Left hindlimb (tissue), 1 donor: ENCODE data around the gene PDE9A.
A peak's percentile ranks its signal among the peaks of the same experiment; 100 is the strongest.
"Not testable (repeated sequence)": the region's sequence is repeated elsewhere in the genome, so short reads cannot be mapped to it uniquely, and the experiment has no call there.

ENCODE experiments used
- DNase-seq: peaks from one replicate; pipeline ENCODE4 v3.0.0-alpha.2; 2018

PDE9A gene

DNA sequence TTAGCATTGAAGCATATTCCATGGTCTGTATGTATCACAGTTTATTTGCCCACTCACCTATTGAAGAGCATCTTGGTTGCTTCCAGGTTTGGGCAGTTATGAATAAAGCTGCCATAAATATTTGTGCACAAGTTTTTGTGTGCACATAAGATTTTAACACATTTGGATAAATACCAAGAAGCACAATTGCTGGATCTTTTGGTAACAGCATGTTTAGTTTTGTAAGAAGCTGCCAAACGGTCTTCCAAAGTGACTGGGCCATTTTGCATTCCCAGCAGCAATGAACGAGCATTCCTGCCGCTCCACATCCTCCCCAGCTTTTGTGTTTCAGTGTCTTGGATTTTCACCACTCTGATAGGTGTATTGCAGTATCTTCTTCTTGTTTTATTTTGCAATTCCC is 62.7 kb downstream of the PDE9A start:
- DNase-seq, result no peak

DNA sequence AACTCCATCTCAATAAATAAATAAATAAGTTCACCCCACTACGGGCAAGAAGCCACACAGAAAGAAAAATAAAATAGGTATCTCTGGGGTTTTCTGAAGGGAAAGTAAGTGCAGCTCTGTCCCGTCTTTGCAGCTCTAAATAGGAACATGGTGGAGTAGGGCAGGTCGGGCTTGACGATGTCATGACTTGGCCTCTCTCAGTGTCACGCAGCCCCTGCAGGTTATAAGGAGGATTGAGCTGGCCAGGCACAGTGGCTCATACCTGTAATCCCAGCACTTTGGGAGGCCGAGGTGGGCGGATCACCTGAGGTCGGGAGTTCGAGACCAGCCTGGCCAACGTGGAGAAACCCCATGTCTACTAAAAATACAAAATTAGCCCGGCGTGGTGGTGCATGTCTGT is 67.1 kb downstream of the PDE9A start:
- DNase-seq, result not testable (repeated sequence)

- no peak for DNase-seq
These were observed 68.0 kb downstream of the PDE9A start for GRCh38 chr21:42721341-42721824.

DNA sequence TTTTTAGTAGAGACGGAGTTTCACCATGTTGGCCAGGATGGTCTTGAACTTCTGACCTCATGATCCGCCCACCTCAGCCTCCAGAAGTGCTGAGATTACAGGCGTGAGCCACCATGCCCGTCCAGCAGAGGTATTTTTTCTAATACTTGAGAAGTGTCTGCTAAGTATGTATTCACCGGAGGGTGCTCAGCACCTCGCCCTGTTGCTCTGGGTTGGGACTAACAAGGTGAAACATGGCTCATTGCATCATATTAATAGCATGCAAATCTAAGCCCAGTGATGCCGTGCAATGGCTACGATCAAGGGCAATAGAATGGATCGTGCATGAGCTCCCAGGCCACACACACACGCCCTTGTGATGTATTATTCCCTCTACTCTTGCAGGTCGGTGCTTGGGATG is 68.7 kb downstream of the PDE9A start:
- no peak for DNase-seq

- no peak for DNase-seq
These were observed 69.5 kb downstream of the PDE9A start for GRCh38 chr21:42722808-42723473.

DNA sequence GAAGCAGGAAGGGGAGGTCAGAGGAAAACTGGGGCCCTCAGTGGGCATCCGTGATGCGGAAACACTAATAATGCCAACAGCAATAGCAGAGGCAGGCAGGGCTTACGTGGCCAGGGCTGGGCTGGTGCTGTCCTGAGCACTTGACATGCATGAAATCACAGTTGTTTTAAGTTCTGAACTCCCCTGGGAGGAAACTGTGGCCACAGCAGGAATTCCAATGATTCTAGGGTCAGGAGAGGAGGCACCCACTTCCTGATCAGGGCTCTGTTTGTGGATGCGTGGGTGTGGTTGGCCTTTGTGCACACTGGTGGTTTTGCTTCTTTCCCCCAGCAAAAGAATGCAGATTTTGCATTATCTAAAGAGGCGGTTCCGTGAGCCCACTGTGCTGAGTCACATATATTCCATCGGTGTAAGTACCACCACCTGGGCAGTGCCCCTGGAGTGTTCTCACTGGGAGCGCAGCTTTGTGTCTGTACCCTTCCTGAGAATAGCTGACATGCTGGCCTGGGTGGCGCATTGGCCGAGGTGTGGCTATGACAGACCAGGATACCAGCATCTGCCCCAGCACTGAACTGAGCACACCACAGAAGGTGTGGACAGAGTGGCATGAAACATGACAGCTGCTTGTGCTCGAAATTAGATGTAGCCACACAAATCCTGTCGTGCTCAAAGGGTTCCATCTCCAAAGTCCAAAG is 71.0 kb downstream of the PDE9A start:
- DNase-seq, result peak; percentile 73

DNA sequence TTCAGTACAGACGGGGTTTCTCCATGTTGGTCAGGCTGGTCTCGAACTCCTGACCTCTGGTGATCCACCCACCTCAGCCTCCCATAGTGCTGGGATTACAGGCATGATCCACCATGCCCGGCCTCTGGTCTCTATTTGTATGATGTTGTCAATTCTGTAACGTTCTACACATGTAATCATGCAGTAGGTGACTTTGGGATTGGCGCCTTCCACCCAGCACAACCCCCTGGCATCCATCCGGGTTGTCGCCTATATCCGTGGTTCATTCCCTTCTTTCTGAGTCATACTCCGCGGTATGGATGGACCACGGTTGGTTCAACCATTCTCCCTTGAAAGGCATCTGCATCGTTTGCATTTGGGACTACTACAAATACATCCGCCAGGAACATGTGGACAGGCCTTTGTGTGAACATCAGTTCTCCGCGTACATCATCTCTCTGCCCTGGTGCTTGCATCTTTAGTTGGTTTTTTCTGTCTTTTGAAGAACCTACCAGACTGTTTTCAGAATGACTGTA is 72.1 kb downstream of the PDE9A start:
- no peak for DNase-seq

DNA sequence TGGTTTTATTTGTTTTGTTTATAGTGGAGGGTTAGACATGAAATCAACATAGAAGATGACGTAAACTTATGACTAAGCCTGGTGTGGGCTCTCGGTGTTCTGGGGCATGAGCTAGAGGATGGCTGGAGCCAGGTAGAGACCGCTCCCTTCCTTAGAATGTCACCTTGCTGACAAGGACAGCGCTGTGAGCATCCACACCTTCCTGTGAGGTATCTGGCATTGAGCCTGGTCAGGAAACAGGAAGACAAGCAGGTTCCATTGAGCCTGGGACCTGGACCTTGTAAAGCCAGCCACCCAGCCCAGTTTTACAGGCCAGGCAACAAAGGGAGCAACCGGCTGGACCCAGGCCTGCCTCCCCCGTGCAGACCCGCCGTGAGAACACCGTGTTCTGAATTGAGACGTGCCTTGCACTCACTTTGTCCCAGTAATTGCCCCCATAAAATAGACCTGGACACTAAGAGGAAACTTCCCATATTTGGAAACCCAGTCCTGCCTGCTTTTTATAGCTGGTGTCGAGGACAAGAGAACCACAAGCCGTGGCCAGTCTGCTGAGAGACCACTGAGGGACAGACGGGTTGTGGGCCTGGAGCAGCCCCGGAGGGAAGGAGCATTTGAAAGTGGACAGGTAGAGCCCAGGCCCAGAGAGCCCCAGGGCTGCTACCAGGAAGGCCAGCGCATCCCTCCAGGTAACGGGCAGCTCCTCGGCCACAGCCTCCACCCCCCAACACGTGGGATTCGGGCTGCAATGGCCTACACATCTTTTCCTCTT is 78.0 kb downstream of the PDE9A start:
- no peak for DNase-seq

DNA sequence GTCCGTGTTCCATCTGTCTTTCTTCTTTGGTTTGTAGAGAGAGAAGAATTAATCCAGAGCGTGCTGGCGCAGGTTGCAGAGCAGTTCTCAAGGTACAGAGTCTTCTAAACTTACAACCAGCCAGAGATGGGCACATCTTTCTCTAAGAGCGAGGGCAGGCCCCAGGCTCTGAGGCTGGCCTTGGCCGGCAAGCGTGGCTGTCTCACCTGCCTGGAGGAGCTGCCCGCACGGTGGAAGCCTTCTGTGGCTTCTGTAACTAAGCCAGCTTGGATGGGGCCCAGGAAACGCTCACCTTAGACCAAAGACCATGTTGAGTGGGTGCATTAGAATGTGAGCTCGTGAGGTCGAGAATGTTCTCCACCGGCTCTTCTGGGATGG is 78.6 kb downstream of the PDE9A start:
- DNase-seq, result no peak

GRCh38 chr21:42733037-42733627 is 79.7 kb downstream of the PDE9A start:
- DNase-seq, result no peak

DNA sequence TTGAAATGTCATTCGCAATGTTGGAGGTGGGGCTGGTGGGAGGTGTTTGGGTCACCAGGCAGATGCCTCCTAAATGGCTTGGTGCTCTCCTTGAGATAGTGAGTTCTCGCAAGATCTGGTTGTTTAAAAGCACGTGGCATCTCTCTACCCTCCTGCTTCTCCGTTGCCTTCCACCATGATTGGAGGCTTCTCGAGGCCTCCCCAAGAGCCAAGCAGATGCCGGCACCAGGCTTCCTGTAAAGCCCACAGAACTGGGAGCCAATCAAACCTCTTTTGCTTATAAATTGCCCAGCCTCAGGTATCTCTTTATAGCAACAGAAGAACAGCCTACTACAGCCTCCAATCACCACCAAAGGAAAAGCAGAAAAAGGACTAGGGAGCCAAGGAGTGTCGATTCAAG is 80.5 kb downstream of the PDE9A start:
- DNase-seq, result no peak

DNA sequence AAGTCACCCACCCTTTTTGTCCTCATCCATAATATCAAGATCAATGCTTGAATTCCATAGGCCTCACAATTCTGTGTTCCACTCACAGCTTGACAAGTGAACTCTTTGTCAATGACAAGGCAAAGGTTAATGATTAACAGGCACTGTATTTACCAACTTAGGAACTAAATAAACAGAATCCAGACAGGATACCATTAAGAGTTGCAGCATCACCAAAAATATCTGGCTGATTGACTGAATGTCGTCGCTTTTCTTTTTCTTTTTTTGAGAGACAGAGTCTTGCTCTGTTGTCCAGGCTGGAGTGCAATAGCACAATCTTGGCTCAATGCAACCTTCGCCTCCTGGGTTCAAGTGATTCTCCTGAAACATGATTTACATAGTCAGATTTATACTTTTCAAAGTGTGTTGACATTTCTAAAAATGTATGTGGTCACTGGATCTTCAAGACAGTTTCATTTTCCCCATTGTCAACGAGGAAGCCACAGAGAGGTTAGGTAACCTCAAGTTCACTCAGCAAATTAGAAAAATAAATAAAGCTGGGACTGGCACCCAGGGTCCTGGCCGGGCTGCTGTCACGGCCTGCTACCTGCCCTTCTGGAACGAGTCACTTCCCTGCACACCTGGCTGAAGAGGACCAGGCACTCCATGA is 81.0 kb downstream of the PDE9A start:
- no peak for DNase-seq

- DNase-seq, result no peak
These were observed 81.6 kb downstream of the PDE9A start for GRCh38 chr21:42735061-42735460.

DNA sequence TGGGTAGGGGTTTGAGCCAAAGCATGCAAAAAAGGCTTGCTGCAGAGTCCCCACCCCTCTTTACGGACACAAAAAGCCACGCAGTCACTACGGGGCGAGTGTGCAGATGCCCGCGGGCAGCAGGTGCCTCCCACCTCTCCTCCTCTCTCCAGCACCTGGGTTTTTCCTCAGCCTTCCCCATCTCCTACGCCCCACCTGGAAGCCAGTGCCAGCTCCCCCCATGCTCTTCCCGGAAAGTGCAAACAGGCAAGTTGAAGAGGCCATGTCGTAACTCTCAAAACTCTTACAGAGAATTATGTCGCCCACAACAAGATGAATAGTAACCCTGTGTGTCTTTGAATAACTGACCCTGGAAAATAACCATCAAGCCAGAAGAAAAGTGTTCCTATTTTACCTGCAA is 82.5 kb downstream of the PDE9A start:
- DNase-seq, result no peak

DNA sequence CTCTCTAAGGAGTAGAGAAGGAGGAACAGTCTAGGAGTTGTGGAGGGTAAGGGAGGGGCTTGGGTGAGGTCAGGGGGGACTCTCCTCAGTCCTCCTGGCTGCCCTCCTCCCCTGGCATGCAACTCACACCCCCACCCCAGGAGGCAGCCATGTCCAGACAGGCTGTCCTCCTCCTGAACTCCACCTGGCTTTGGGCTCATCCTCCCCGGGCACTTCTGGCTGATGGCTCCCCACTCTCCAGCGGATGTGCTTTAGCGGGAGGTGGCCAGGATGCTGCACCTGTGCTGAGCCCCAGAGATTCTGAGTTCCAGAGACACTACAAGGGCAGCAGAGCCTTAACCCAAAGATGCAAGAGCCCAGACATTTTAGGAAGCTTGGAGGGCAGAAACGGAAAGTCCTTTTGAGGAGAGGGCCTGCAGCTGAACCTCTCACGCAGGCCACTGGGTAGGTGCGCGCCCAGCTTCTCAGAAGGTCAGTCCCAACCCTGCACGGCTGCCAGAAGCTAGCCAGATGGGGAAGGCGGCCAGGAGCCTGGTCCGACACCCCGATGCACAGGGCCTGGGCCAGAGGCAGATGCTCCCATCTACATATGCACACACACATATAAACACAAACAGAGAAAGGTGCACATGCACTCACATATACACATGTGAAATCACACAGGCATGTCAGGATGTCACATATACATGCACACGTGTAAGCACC is 83.4 kb downstream of the PDE9A start:
- DNase-seq, result no peak

DNA sequence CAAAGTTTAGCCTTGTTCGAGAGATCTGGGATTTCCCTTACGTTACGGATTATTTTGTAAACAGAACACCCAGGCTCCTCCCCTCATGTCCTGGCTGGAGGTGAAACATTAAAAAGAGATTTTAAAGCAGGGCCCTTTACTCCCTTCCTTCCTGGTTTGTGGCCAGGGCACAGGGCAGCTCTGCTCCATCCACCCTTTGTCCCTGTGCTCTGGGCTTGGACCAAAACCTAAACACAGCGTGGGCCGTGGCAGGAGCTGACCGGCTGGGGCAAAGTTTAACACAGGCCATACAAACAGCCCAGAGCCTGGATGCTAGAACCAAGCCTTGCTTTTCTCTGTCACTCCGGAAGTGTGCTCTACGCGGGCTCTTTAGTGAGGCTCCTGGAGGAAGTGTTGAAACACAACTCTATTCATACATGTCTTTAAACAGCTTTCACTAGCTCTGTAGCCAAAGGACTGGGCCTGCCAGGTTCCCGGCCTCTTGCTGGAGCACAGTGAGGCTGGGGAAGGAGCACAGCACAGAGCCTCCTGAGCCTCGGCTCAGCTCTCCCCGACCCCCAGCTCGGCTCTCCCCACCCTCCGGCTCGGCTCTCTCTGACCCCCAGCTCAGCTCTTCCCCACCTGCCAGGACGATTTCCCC is 84.7 kb downstream of the PDE9A start:
- no peak for DNase-seq

DNA sequence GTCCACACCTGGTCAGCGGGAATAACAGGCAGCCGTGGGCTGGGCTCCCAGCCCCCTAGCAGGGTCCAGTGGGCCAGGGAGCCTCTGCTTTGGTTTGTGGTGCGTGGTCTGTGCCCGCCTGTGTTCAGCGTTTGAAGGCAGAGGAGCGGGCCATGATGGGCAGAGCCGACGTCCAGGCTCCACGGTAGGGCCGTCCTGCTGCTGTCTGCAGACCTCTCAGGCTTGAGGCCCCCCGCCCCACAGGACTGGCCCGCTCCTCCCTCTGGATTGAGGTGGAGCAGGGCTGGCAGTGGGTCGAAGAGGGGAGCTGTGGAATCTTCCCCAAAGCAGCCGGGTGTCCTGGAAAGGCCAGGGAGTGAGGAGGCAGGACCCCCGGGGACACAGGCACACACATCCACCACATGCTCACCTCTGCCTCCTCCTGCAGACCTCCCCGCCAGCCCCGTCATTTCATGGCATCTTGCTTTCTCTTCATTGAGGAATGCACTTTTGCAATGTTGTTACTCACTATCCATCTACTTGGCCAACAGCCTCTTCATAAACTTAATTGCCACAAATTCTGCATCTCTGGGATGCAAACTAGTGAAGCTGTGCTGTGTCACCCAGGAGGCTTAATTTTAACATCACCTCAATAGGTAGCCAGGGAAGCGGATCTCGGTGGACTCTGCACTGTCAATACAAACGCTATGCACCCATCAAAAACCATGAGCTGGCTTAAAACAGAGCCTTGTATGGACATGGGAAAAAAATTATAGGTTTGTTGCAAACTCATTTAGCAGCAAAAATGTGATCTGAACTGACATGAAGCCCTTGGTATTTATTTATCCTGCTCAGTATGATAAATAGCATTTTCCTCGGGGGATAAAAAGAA is 85.9 kb downstream of the PDE9A start:
- no peak for DNase-seq

GRCh38 chr21:42740405-42740909 is 87.0 kb downstream of the PDE9A start:
- no peak for DNase-seq

GRCh38 chr21:42741066-42741465 is 87.6 kb downstream of the PDE9A start:
- no peak for DNase-seq
